ENCODE results near the gene RNF157. TPM values are rescaled to one million over a fixed set of nuclear protein-coding genes. Genes with fewer than 3 reads are reported as not detected.

Gene RNF157
- total RNA-seq: 11.4 and 15.0 TPM in 2 replicates
- polyA plus RNA-seq: 11.0 and 15.2 TPM in 2 replicates

GRCh38 chr17:76240461-76241203, at the start of gene RNF157:
TSS of gene RNF157 (minus strand) at chr17:76240493. CDS start at chr17:76240240, 253 bp downstream.
- no peak within 1 kb of the TSS for H3K27ac ChIP-seq
- H3K4me3 ChIP-seq: peak within 1 kb of the TSS; percentile 47
- H3K36me3 ChIP-seq: no peaks in the 10 kb centered on the region
- no peaks in the 10 kb centered on the region for H3K9me3 ChIP-seq (ENCODE audit: low read depth)
- H3K27me3 ChIP-seq: peaks cover 29% of the 10 kb centered on the region
- no peaks in the 10 kb centered on the region for H3K4me1 ChIP-seq (ENCODE audit: low read depth)
- no peak for TF ChIP-seq CTCF (IDR thresholded peaks at IDR 0.05; ENCODE audit: low read depth, low read length)
- peak; percentile 56 to 88 for DNase-seq (ENCODE audit: low read depth in 1 of 2, low spot score in 1 of 2)

- no peak overlapping the region for H3K4me3 ChIP-seq
- no peak overlapping the region for H3K27ac ChIP-seq
- no peak for DNase-seq (ENCODE audit: low read depth in 1 of 2, low spot score in 1 of 2)
- TF ChIP-seq CTCF (IDR thresholded peaks at IDR 0.05; ENCODE audit: low read depth, low read length): no peak
- no peaks in the 10 kb centered on the region for H3K27me3 ChIP-seq
- H3K9me3 ChIP-seq (ENCODE audit: low read depth): no peaks in the 10 kb centered on the region
- H3K4me1 ChIP-seq (ENCODE audit: low read depth): no peaks in the 10 kb centered on the region
- H3K36me3 ChIP-seq: no peaks in the 10 kb centered on the region
These were observed 41.5 kb upstream of the RNF157 start for GRCh38 chr17:76281573-76282371.

GRCh38 chr17:76280650-76281049, 40.4 kb upstream of the RNF157 start:
- H3K9me3 ChIP-seq (ENCODE audit: low read depth): no peaks in the 10 kb centered on the region
- no peaks in the 10 kb centered on the region for H3K4me1 ChIP-seq (ENCODE audit: low read depth)
- DNase-seq (ENCODE audit: low read depth in 1 of 2, low spot score in 1 of 2): no peak
- TF ChIP-seq CTCF (IDR thresholded peaks at IDR 0.05; ENCODE audit: low read depth, low read length): no peak
- H3K27ac ChIP-seq: no peak overlapping the region
- no peaks in the 10 kb centered on the region for H3K36me3 ChIP-seq
- no peak overlapping the region for H3K4me3 ChIP-seq
- H3K27me3 ChIP-seq: no peaks in the 10 kb centered on the region

GRCh38 chr17:76279742-76280287, 39.5 kb upstream of the RNF157 start:
- Histone ChIP-seq H3K36me3 (no peaks in the 10 kb centered on the region), H3K27me3 (no peaks in the 10 kb centered on the region), H3K4me3 (no peak overlapping the region), H3K4me1 (ENCODE audit: low read depth) (peaks cover 3% of the 10 kb centered on the region), H3K27ac (no peak overlapping the region), H3K9me3 (ENCODE audit: low read depth) (no peaks in the 10 kb centered on the region)
- DNase-seq (ENCODE audit: low read depth in 1 of 2, low spot score in 1 of 2): no peak
- no peak for TF ChIP-seq CTCF (IDR thresholded peaks at IDR 0.05; ENCODE audit: low read depth, low read length)

GRCh38 chr17:76278952-76279741, 38.9 kb upstream of the RNF157 start:
- Histone ChIP-seq H3K4me1 (ENCODE audit: low read depth) (peaks cover 3% of the 10 kb centered on the region), H3K9me3 (ENCODE audit: low read depth) (no peaks in the 10 kb centered on the region), H3K27me3 (no peaks in the 10 kb centered on the region), H3K4me3 (no peak overlapping the region), H3K27ac (no peak overlapping the region), H3K36me3 (no peaks in the 10 kb centered on the region)
- DNase-seq (ENCODE audit: low read depth in 1 of 2, low spot score in 1 of 2): peak; percentile 82 to 89
- peak; percentile 92 for TF ChIP-seq CTCF (IDR thresholded peaks at IDR 0.05; ENCODE audit: low read depth, low read length)
